GM10248 (cell line): ENCODE data around the gene MANF.
"Not testable (repeated sequence)": the region's sequence is repeated elsewhere in the genome, so short reads cannot be mapped to it uniquely, and the experiment has no call there.

ENCODE experiments used
- CTCF ChIA-PET: fragments of 300-600 bp; sonication (Branson Sonifier 250); formaldehyde crosslinking; extraction: SDS; loops from one replicate; lab custom pipeline; 2021; ENCODE audit warnings: antibody characterized with exemption; lab: Yijun Ruan, JAX
- POLR2A ChIA-PET: fragments of 350-650 bp; sonication (Branson Sonifier 250); formaldehyde crosslinking; extraction: SDS; loops from one replicate; lab custom pipeline; 2020; ENCODE audit warnings: antibody characterized with exemption; lab: Yijun Ruan, JAX
- DNase-seq: peaks from one replicate; pipeline ENCODE4 v3.0.0; 2012; ENCODE audit errors: extremely low spot score
- CTCF ChIP-seq: IDR thresholded peaks from 2 replicates; pipeline ENCODE4 v1.5.1; 2012; ENCODE audit warnings: mild to moderate bottlenecking, low read depth; ENCODE audit errors: extremely low read depth, missing control alignments, control extremely low read depth

The MANF gene

GRCh38 chr3:51355891-51356578 lies 29.1 kb upstream of the MANF start:
- ChIA-PET CTCF (interaction anchor here (1.2 to 1.4 kb wide), 2 partner anchors 16 to 46 kb away, joined by 3 to 5 read pairs; no protein-coding TSS in a partner anchor), POLR2A (no interaction called here)
- no peak for DNase-seq
- no peak for TF ChIP-seq CTCF

- CTCF ChIA-PET: no interaction called here
- POLR2A ChIA-PET: no interaction called here
Measured at GRCh38 chr3:51357856-51358255, 27.2 kb upstream of the MANF start.

DNA sequence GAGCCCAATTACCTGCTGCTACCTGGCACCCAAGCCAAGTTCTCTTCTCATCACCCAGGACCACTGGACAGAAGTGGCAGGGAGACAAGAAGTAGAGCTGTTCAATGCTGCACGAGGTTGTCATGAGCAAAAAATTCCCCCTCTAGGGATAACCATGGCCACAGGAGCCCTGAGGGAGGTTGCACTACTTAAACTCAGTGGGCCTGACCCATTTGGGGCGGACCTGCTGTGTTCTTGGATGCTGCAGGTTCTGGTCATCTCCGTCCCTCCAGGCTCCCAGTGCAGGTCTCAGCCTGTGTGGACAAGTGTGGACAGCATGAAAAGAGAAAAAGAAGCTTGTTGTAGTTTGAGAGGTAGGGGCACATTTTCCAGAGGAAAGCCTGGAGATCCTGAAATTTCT lies 26.1 kb upstream of the MANF start:
- no peak for TF ChIP-seq CTCF
- ChIA-PET CTCF (interaction anchor here (1.1 to 1.4 kb wide), 2 partner anchors 19 to 90 kb away, joined by 3 read pairs; no protein-coding TSS in a partner anchor), POLR2A (no interaction called here)
- no peak for DNase-seq

More at GRCh38 chr3:51357856-51358255, 27.2 kb upstream of the MANF start:
- no peak for TF ChIP-seq CTCF
- DNase-seq: no peak

DNA sequence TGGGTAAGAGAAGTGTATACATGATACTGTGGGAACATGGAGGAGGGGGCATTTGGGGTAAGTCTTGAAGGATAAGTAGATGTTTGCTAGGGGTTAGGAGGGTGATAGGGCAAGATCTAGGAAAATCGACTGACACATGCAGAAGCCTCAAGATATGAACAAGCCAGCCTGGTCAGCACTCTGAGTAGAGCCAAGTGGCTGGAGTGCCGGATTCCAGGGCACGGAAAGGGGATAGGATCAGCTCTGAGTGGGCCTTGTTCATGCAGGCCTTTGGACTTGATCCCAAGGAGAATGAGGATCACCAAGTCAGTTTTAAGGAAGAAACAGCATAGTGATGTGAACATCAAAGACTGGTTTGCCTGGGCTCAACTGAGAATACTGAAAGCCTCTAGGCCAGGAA lies 24.3 kb upstream of the MANF start:
- TF ChIP-seq CTCF: no peak
- ChIA-PET CTCF (interaction anchor here (3.1 kb wide), 1 partner anchor 11 kb away, joined by 11 read pairs; no protein-coding TSS in a partner anchor), POLR2A (interaction anchor here (0.6 kb wide), 1 partner anchor 163 kb away, joined by 3 read pairs; no protein-coding TSS in a partner anchor)
- DNase-seq: no peak

DNA sequence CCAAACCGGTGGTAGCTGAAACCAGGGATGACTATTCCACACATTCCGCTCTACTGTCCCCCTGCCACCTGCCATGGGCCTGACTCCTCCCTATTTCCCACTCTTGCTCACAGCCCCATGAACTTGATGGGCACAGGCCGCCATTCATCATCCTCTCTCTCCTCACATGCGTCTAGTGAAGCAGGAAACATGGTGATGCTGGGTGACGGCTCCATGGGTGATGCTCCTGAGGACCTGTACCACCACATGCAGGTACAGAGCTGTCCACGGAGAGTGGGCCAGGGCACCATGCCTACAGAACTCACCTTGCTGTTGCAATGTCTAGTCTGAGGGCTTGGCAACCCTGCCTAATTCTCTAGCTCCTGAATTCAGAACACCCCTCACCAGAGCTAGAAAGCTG lies 23.3 kb upstream of the MANF start:
- ChIA-PET POLR2A (no interaction called here), CTCF (interaction anchor here (2.4 to 3.1 kb wide), 2 partner anchors 10 to 390 kb away, joined by 5 to 11 read pairs; no protein-coding TSS in a partner anchor)
- no peak for DNase-seq
- TF ChIP-seq CTCF: no peak

GRCh38 chr3:51362476-51362875 lies 22.6 kb upstream of the MANF start:
- ChIA-PET POLR2A (interaction anchor here (0.5 kb wide), 1 partner anchor 930 kb away, joined by 9 read pairs; no protein-coding TSS in a partner anchor), CTCF (interaction anchor here (2.4 to 3.1 kb wide), 2 partner anchors 9 to 391 kb away, joined by 5 to 11 read pairs; no protein-coding TSS in a partner anchor)
- DNase-seq: no peak
- TF ChIP-seq CTCF: no peak

DNA sequence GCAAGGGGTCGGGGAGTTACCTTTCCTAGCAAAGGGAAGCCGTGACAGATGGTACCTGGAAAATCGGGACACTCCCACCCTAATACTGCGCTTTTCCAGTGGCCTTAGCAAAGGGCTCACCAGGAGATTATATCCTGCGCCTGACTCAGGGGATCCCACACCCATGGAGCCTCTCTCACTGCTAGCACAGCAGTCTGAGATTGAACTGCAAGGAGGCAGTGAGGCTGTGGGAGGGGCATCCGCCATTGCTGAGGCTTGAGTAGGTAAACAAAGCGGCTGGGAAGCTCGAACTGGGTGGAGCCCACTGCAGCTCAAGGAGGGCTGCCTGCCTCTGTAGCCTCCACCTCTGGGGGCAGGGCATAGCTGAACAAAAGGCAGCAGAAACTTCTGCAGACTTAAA lies 16.8 kb upstream of the MANF start:
- POLR2A ChIA-PET, DNase-seq: not testable (repeated sequence)
- CTCF ChIA-PET: interaction anchor here (1.0 to 6.4 kb wide), 3 partner anchors 11 to 753 kb away, joined by 4 to 77 read pairs (median 27); partner anchors contain the start of genes CISH and MAPKAPK3
